Measurements from ENCODE around the gene ZC3H12D. TPM values are rescaled to one million over a fixed set of nuclear protein-coding genes. Genes with fewer than 3 reads are reported as not detected.

The ZC3H12D gene
- total and polyA plus RNA-seq, 2 donors (not counting 3 experiments of a cell fraction or from before 2014, with no cell fraction given) = 0.06 TPM; not detected in 1

GRCh38 chr6:149489967-149490366, 5.2 kb upstream of the ZC3H12D start:
- POLR2A ChIA-PET = interaction anchor here (0.7 kb wide), 1 partner anchor 17 kb away, joined by 4 read pairs; no protein-coding TSS in a partner anchor
- Histone ChIP-seq H3K9me3 (replicated peaks; ENCODE audit: control insufficient read depth, insufficient read depth, low read length) (no peaks in the 10 kb centered on the region), H3K4me3 (replicated peaks in 1 of 3; ENCODE audit: insufficient read depth in 1 of 3, low read depth in 1 of 3, low read length in 3 of 3) (no peak overlapping the region), H3K27ac (ENCODE audit: insufficient read depth, low read depth, low read length) (no peak overlapping the region), H3K4me1 (ENCODE audit: control insufficient read depth, extremely low read depth, insufficient read depth, low read length) (no peaks in the 10 kb centered on the region), H3K9me1 (replicated peaks; ENCODE audit: control insufficient read depth, extremely low read depth, insufficient read depth, low read length) (no peaks in the 10 kb centered on the region), H3K4me2 (ENCODE audit: insufficient read depth, low read length) (no peak overlapping the region), H3K9ac (replicated peaks; ENCODE audit: extremely low read depth, insufficient read depth, low read length) (no peak overlapping the region), H3K79me2 (ENCODE audit: control insufficient read depth, insufficient read depth, low read length) (no peaks in the 10 kb centered on the region), H2AFZ (ENCODE audit: low read depth, low read length) (no peak overlapping the region), H4K20me1 (replicated peaks; ENCODE audit: control insufficient read depth, extremely low read depth, insufficient read depth, low read length) (no peaks in the 10 kb centered on the region), H3K27me3 (ENCODE audit: control insufficient read depth in 2 of 2, insufficient read depth in 2 of 2, low read length in 2 of 2) (no peaks in the 10 kb centered on the region), H3K36me3 (ENCODE audit: control insufficient read depth in 2 of 2, extremely low read depth in 1 of 2, insufficient read depth in 2 of 2, low read length in 2 of 2) (no peaks in the 10 kb centered on the region)
- TF ChIP-seq POLR2A (IDR thresholded peaks at IDR 0.05; ENCODE audit: low read depth, low read length) (no peak), GATA2 (IDR thresholded peaks at IDR 0.05; ENCODE audit: insufficient read depth, insufficient read length, low read depth, low read length) (no peak), JUN (IDR thresholded peaks at IDR 0.05; ENCODE audit: borderline replicate concordance, insufficient read depth, insufficient read length, low read depth) (no peak), EZH2 (IDR thresholded peaks at IDR 0.05; ENCODE audit: borderline replicate concordance, low read depth, low read length, severe bottlenecking) (no peak), POLR2AphosphoS5 (IDR thresholded peaks at IDR 0.05; ENCODE audit: insufficient read depth, low read depth, low read length) (no peak)
- TF ChIP-seq, protein P1, sequence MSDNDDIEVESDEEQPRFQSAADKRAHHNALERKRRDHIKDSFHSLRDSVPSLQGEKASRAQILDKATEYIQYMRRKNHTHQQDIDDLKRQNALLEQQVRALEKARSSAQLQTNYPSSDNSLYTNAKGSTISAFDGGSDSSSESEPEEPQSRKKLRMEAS (IDR thresholded peaks at IDR 0.05; ENCODE audit: insufficient read depth, insufficient read length) = no peak
- no TSS peak for BruUV-seq (replicated peaks)
- dilution Hi-C loops (cut with MboI; ENCODE audit: extremely low pct_ligation_motif_present, low sequenced_read_pairs) (no loop called here), intact Hi-C loops (cut with micrococcal nuclease) (no loop called here)
- DNase-seq (ENCODE audit: low read depth, low spot score) = no peak
- CTCF ChIA-PET = interaction anchor here (0.9 to 1.7 kb wide), 3 partner anchors 10 to 28 kb away, joined by 3 read pairs; no protein-coding TSS in a partner anchor
- FAIRE-seq = no peak

- H4K20me1 ChIP-seq (replicated peaks; ENCODE audit: control insufficient read depth, extremely low read depth, insufficient read depth, low read length) = no peaks in the 10 kb centered on the region
- CTCF ChIA-PET = interaction anchor here (0.8 to 1.1 kb wide), 2 partner anchors 14 to 460 kb away, joined by 3 to 4 read pairs; no protein-coding TSS in a partner anchor
- H3K4me1 ChIP-seq (ENCODE audit: control insufficient read depth, extremely low read depth, insufficient read depth, low read length) = no peaks in the 10 kb centered on the region
- no peak overlapping the region for H3K4me3 ChIP-seq (replicated peaks in 1 of 3; ENCODE audit: insufficient read depth in 1 of 3, low read depth in 1 of 3, low read length in 3 of 3)
- H3K9ac ChIP-seq (replicated peaks; ENCODE audit: extremely low read depth, insufficient read depth, low read length) = no peak overlapping the region
- H3K9me1 ChIP-seq (replicated peaks; ENCODE audit: control insufficient read depth, extremely low read depth, insufficient read depth, low read length) = no peaks in the 10 kb centered on the region
- no TSS peak for BruUV-seq (replicated peaks)
- H2AFZ ChIP-seq (ENCODE audit: low read depth, low read length) = no peak overlapping the region
- TF ChIP-seq POLR2A (IDR thresholded peaks at IDR 0.05; ENCODE audit: low read depth, low read length) = no peak
- no peak for TF ChIP-seq EZH2 (IDR thresholded peaks at IDR 0.05; ENCODE audit: borderline replicate concordance, low read depth, low read length, severe bottlenecking)
- TF ChIP-seq CTCF (IDR thresholded peaks at IDR 0.05; ENCODE audit: extremely low read depth in 1 of 2, insufficient read depth in 1 of 2, low read depth in 1 of 2, low read length in 2 of 2) = no peak
- TF ChIP-seq JUN (IDR thresholded peaks at IDR 0.05; ENCODE audit: borderline replicate concordance, insufficient read depth, insufficient read length, low read depth) = no peak
- no peak for TF ChIP-seq FOS (IDR thresholded peaks at IDR 0.05; ENCODE audit: borderline replicate concordance, insufficient read depth, low read length)
- no peak for TF ChIP-seq GATA2 (IDR thresholded peaks at IDR 0.05; ENCODE audit: insufficient read depth, insufficient read length, low read depth, low read length)
- no peak for TF ChIP-seq POLR2AphosphoS5 (IDR thresholded peaks at IDR 0.05; ENCODE audit: insufficient read depth, low read depth, low read length)
- TF ChIP-seq, protein P1 (IDR thresholded peaks at IDR 0.05; ENCODE audit: insufficient read depth, insufficient read length) = no peak
- H3K9me3 ChIP-seq (replicated peaks; ENCODE audit: control insufficient read depth, insufficient read depth, low read length) = no peaks in the 10 kb centered on the region
- dilution Hi-C loops (cut with MboI; ENCODE audit: extremely low pct_ligation_motif_present, low sequenced_read_pairs) = no loop called here
- no peak for DNase-seq (ENCODE audit: low read depth, low spot score)
- POLR2A ChIA-PET = no interaction called here
- intact Hi-C loops (cut with micrococcal nuclease) = no loop called here
- no peak overlapping the region for H3K4me2 ChIP-seq (ENCODE audit: insufficient read depth, low read length)
- no peaks in the 10 kb centered on the region for H3K79me2 ChIP-seq (ENCODE audit: control insufficient read depth, insufficient read depth, low read length)
- no peaks in the 10 kb centered on the region for H3K36me3 ChIP-seq (ENCODE audit: control insufficient read depth in 2 of 2, extremely low read depth in 1 of 2, insufficient read depth in 2 of 2, low read length in 2 of 2)
- H3K27ac ChIP-seq (ENCODE audit: insufficient read depth, low read depth, low read length) = no peak overlapping the region
- no peaks in the 10 kb centered on the region for H3K27me3 ChIP-seq (ENCODE audit: control insufficient read depth in 2 of 2, insufficient read depth in 2 of 2, low read length in 2 of 2)
- no peak for FAIRE-seq
These were observed 4.0 kb upstream of the ZC3H12D start for GRCh38 chr6:149488815-149489214.

Data from endothelial cell of umbilical vein (primary cell).